ENCODE data around the gene ZNRF3. TPM values are rescaled to one million over a fixed set of nuclear protein-coding genes. Genes with fewer than 3 reads are reported as not detected.

Gene ZNRF3
- total and polyA plus RNA-seq, 4 donors: 8.9 to 13.0 (median 11.3) TPM

GRCh38 chr22:29061773-29062172 is 178.4 kb downstream of the ZNRF3 start, which contains the start of gene C22orf31:
Gene C22orf31, minus strand, starts transcription at chr22:29061831. Its CDS starts 39 bp downstream, at chr22:29061792.
- Histone ChIP-seq H3K36me3 (ENCODE audit: control insufficient read depth, insufficient read depth, low read length) (no peaks in the 10 kb centered on the region), H3K4me3 (ENCODE audit: low read depth, low read length) (no peak within 1 kb of the TSS), H3K4me1 (ENCODE audit: control insufficient read depth, insufficient read depth, low read length) (no peaks in the 10 kb centered on the region), H3K27ac (ENCODE audit: low read depth, low read length) (no peak within 1 kb of the TSS), H3K9me3 (ENCODE audit: control insufficient read depth, insufficient read depth, low read length) (no peaks in the 10 kb centered on the region), H3K27me3 (ENCODE audit: control insufficient read depth, insufficient read depth, low read length) (no peaks in the 10 kb centered on the region)
- WGBS (ENCODE audit: insufficient coverage): no CpG with 5 or more reads among the region's 2 CpGs
- no peak for DNase-seq (ENCODE audit: low read depth in 4 of 6, low spot score in 6 of 6)

GRCh38 chr22:29062286-29062821 is 179.0 kb downstream of the ZNRF3 start:
- 45% methylated on average over 8 of the region's 8 CpGs for whole genome bisulfite sequencing (ENCODE audit: insufficient coverage)
- Histone ChIP-seq H3K4me3 (ENCODE audit: low read depth, low read length) (no peak overlapping the region), H3K27me3 (ENCODE audit: control insufficient read depth, insufficient read depth, low read length) (no peaks in the 10 kb centered on the region), H3K4me1 (ENCODE audit: control insufficient read depth, insufficient read depth, low read length) (no peaks in the 10 kb centered on the region), H3K36me3 (ENCODE audit: control insufficient read depth, insufficient read depth, low read length) (no peaks in the 10 kb centered on the region), H3K9me3 (ENCODE audit: control insufficient read depth, insufficient read depth, low read length) (no peaks in the 10 kb centered on the region), H3K27ac (ENCODE audit: low read depth, low read length) (no peak overlapping the region)
- no peak for DNase-seq (ENCODE audit: low read depth in 4 of 6, low spot score in 6 of 6)

DNA sequence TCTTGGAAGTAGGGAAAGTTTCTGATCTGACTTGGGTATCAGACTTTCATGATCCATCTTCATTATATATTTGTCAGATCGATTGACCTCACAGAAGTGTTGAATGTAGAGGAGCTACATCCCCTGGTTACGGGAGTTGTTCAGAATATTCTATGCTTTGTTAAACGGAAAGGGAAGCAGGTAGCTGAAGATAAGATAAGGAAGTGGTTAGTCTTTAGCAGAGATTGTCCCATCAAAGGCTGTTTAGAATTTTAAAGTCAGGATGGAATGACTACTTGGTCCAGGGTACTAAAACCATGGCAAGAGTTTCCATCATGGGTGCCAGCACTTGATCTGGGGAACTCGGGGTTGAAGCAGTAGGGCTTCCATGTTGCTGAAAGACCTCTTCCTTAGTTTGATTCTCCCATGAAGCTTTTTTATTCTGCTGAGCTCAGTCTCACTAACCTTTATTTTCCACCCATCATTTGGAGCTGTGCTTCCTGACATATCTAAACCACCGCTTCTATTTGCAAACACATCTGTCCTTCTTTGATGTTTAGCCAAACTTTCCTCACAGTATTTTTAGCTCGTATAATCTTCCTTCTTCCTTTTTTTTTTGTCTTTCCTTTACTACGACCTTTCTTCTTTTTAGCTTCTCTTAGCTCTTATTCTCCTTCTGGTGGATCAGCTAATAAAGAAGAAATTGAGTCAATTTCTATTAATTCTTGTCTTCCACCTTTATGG is 182.3 kb downstream of the ZNRF3 start:
- 53% methylated on average over 5 of the region's 7 CpGs for WGBS (ENCODE audit: insufficient coverage)
- Histone ChIP-seq H3K27ac (ENCODE audit: low read depth, low read length) (no peak overlapping the region), H3K36me3 (ENCODE audit: control insufficient read depth, insufficient read depth, low read length) (no peaks in the 10 kb centered on the region), H3K4me3 (ENCODE audit: low read depth, low read length) (no peak overlapping the region), H3K9me3 (ENCODE audit: control insufficient read depth, insufficient read depth, low read length) (no peaks in the 10 kb centered on the region), H3K4me1 (ENCODE audit: control insufficient read depth, insufficient read depth, low read length) (no peaks in the 10 kb centered on the region), H3K27me3 (ENCODE audit: control insufficient read depth, insufficient read depth, low read length) (no peaks in the 10 kb centered on the region)
- no peak for DNase-seq (ENCODE audit: low read depth in 4 of 6, low spot score in 6 of 6)

DNA sequence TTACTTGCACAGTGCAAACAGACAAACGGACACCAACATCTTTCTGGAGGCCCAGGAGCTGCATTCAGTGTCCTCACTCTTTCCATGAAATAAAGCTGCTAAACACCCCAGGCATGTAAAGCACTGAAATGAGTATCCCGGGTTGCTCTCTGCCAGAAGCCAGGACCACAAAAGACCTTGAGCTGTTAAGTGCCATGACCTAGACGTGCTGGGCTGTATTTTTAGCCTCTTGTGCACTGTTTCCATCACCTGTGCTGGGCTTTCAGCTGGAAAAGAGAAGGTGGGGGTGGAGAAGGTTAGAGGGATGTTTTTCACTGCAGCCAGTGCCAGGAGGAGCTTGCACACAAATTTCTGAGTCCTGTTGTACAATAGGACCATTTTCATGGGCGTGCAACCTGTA is 186.1 kb downstream of the ZNRF3 start:
- no peak overlapping the region for H3K27ac ChIP-seq (ENCODE audit: low read depth, low read length)
- no peak overlapping the region for H3K4me3 ChIP-seq (ENCODE audit: low read depth, low read length)
- peaks cover 32% of the 10 kb centered on the region for H3K27me3 ChIP-seq (ENCODE audit: control insufficient read depth, insufficient read depth, low read length)
- WGBS (ENCODE audit: insufficient coverage): 75% methylated on average over 4 of the region's 4 CpGs
- peaks cover 30% of the 10 kb centered on the region for H3K4me1 ChIP-seq (ENCODE audit: control insufficient read depth, insufficient read depth, low read length)
- no peak for DNase-seq (ENCODE audit: low read depth in 4 of 6, low spot score in 6 of 6)
- no peaks in the 10 kb centered on the region for H3K36me3 ChIP-seq (ENCODE audit: control insufficient read depth, insufficient read depth, low read length)
- no peaks in the 10 kb centered on the region for H3K9me3 ChIP-seq (ENCODE audit: control insufficient read depth, insufficient read depth, low read length)

GRCh38 chr22:29070490-29070889 is 187.1 kb downstream of the ZNRF3 start:
- no peak overlapping the region for H3K4me3 ChIP-seq (ENCODE audit: low read depth, low read length)
- peaks cover 32% of the 10 kb centered on the region for H3K27me3 ChIP-seq (ENCODE audit: control insufficient read depth, insufficient read depth, low read length)
- H3K9me3 ChIP-seq (ENCODE audit: control insufficient read depth, insufficient read depth, low read length): no peaks in the 10 kb centered on the region
- no peak for DNase-seq (ENCODE audit: low read depth in 4 of 6, low spot score in 6 of 6)
- H3K4me1 ChIP-seq (ENCODE audit: control insufficient read depth, insufficient read depth, low read length): peaks cover 30% of the 10 kb centered on the region
- WGBS (ENCODE audit: insufficient coverage): 93% methylated on average over 3 of the region's 4 CpGs
- H3K36me3 ChIP-seq (ENCODE audit: control insufficient read depth, insufficient read depth, low read length): no peaks in the 10 kb centered on the region
- H3K27ac ChIP-seq (ENCODE audit: low read depth, low read length): no peak overlapping the region

DNA sequence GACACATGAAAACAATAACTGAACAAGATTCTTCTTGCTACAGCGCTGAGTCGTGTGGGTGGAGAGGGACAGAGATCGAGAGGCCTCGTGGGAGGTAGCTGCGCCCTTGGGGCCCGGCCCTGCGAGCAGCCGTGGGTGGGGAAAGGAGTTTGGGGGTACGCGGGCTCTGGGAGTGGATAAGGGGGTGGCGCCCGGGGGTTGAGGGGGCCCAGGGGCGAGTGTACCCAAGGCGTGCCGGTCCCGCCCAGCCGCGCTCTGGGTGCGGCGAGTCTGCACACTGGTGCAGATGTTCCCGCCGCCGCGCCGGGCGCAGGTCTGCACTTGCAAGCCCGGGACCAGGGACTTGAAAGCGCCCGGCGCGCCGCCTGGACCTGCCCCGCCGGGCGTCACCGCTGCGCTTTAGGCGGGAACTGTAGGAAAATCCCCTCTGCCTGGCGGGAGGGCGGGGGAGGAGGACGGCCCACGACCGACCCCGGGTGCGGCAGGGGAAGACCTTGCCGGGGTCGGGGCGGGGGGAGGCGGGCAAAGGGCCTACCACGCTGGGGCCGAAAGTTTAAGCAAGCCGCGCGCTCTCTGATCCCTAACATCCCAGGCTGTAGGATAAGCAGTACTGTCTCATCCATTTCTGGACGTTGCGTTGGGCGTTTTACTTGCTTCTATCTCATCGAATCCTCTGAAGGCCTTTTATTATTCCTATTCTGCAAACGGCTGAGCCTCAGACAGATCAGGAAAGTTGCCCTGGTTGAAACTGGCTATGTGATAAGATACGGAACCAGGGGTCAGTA is 188.1 kb downstream of the ZNRF3 start:
- Histone ChIP-seq H3K4me1 (ENCODE audit: control insufficient read depth, insufficient read depth, low read length) (peaks cover 30% of the 10 kb centered on the region), H3K9me3 (ENCODE audit: control insufficient read depth, insufficient read depth, low read length) (no peaks in the 10 kb centered on the region), H3K4me3 (ENCODE audit: low read depth, low read length) (peak overlapping the region; percentile 9), H3K27ac (ENCODE audit: low read depth, low read length) (peak overlapping the region; percentile 43), H3K36me3 (ENCODE audit: control insufficient read depth, insufficient read depth, low read length) (no peaks in the 10 kb centered on the region), H3K27me3 (ENCODE audit: control insufficient read depth, insufficient read depth, low read length) (peaks cover 32% of the 10 kb centered on the region)
- WGBS (ENCODE audit: insufficient coverage): 5% methylated on average over 57 of the region's 60 CpGs
- DNase-seq (ENCODE audit: low read depth in 4 of 6, low spot score in 6 of 6): peak in 1 of 6 donors; percentile 46

DNA sequence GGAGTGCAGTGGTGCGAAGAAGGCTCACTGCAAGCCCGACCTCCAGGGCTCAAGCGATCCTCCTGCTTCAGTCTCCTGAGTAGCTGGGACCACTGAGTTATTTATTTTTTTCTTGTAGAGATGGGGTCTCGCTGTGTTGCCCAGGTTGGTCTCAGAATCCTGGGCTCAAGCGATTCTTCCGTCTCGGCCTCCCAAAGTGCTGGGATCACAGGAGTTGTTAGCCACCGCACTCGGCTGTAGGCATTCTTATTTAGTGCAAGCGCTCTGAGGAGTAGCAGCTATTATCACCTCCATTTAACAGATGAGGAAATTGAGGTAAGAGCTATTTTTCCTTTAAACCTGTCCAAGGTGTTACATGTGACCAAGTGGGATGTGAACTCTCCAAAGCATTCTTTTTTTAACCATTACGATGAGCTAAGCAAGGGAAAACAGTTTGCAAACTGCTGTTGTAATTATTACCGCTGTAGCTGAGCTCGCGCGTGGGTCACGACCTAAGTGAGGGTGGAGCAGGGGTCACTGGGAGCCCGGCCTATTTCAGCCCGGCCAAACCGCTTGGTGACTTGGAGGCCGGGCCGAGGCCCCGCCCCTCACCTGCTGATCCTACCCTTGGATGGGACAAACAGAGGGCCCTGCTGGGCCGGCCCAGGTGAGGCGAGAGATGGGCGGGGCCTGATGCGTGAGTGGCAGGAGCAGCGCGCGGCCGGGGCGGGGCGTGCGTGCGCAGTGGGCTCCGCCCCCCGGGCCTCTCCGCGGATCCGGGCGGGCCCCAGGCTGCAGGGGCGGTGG is 189.0 kb downstream of the ZNRF3 start:
- Histone ChIP-seq H3K9me3 (ENCODE audit: control insufficient read depth, insufficient read depth, low read length) (no peaks in the 10 kb centered on the region), H3K27me3 (ENCODE audit: control insufficient read depth, insufficient read depth, low read length) (peaks cover 32% of the 10 kb centered on the region), H3K27ac (ENCODE audit: low read depth, low read length) (no peak overlapping the region), H3K4me3 (ENCODE audit: low read depth, low read length) (peak overlapping the region; percentile 61), H3K36me3 (ENCODE audit: control insufficient read depth, insufficient read depth, low read length) (no peaks in the 10 kb centered on the region), H3K4me1 (ENCODE audit: control insufficient read depth, insufficient read depth, low read length) (peaks cover 30% of the 10 kb centered on the region)
- peak in 4 of 6 donors; percentile 49 to 89 (median 69) for DNase-seq (ENCODE audit: low read depth in 4 of 6, low spot score in 6 of 6)
- 18% methylated on average over 38 of the region's 41 CpGs for WGBS (ENCODE audit: insufficient coverage)

DNA sequence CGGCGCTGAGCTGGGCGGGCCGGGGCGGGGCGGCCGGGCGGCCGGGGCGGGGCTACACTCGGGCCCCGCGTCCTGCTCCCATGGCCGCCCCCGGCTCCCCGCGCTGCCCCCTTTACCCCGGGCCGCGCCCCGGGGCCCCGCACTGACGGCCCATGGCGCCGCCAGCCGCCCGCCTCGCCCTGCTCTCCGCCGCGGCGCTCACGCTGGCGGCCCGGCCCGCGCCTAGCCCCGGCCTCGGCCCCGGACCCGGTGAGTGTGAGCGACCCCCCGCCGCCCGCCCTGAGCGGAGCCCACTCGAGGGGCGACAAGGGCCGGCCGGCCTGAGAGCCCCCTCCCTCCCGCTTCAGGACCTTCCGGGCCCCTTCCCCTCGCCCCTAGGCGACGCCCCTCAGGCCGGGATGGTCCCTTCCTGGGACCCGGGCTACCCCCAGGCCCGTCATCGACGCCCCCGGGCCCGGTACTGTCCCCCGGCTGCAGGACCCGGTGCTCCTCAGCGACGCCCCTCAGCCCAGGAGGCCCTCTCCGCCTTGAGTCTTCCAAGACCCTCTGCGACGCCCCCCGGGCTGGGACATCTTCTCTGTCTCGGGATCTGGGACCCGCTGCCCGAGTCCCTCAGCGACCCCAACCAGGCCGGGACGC is 189.7 kb downstream of the ZNRF3 start, which contains the start of gene KREMEN1:
Gene KREMEN1 (plus strand): TSS at position 57 of the 639 bp plus-strand sequence. CDS start 96 bp downstream, at position 153.
- peak within 1 kb of the TSS; percentile 51 for H3K27ac ChIP-seq (ENCODE audit: low read depth, low read length)
- no peaks in the 10 kb centered on the region for H3K36me3 ChIP-seq (ENCODE audit: control insufficient read depth, insufficient read depth, low read length)
- WGBS (ENCODE audit: insufficient coverage): under 1% methylated on average over 73 of the region's 76 CpGs
- peak in 1 of 6 donors; percentile 32 for DNase-seq (ENCODE audit: low read depth in 4 of 6, low spot score in 6 of 6)
- no peaks in the 10 kb centered on the region for H3K9me3 ChIP-seq (ENCODE audit: control insufficient read depth, insufficient read depth, low read length)
- H3K4me3 ChIP-seq (ENCODE audit: low read depth, low read length): peak within 1 kb of the TSS; percentile 63
- H3K4me1 ChIP-seq (ENCODE audit: control insufficient read depth, insufficient read depth, low read length): peaks cover 30% of the 10 kb centered on the region
- peaks cover 32% of the 10 kb centered on the region for H3K27me3 ChIP-seq (ENCODE audit: control insufficient read depth, insufficient read depth, low read length)
